ENCODE measurements around the gene POU3F1.

Gene POU3F1

DNA sequence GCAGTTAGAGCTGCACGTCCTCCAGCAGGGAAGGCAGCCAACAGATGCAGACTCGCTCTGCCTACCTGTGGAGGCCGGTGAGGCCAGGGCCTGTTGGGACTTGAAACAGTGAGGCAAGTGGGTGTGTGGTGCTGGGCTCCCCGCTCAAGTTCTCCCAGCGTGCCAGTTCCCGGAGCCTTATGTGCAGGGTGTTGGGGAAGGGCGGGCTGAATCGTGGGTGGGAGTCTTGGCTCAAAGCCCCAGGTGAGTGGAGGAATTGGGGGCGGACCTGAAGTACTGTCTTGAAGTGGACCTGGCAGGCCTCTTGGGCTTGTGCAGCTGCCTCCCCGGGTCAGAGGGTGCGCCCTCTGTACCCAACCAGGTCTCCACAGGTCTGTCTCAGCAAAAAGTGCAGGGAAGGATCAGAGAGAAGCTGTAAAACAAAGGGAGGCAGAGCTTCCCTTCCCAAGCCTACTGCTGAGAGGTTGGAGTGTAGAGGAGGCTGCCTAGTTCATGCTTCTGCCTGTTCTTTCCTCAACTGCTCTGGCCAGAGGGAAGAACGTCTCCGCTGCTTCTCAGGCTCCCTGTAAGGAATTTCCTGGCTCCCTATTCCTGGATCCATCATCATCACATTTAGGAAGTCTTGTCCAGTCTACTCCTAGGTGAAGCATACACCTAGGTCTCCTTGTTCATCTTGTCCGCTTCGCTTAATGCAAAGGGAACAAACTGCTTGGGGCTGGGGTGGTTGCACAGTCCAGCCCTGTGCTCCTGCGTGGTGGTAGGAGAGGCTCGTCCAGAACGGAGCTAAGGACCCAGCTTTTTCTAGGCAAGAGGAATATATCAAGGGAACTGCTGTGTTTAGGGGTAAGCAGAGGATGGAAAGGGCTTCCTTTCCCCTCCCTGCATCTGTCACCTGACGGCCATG lies 19.1 kb downstream of the POU3F1 start:
- DNase-seq, result no peak

DNA sequence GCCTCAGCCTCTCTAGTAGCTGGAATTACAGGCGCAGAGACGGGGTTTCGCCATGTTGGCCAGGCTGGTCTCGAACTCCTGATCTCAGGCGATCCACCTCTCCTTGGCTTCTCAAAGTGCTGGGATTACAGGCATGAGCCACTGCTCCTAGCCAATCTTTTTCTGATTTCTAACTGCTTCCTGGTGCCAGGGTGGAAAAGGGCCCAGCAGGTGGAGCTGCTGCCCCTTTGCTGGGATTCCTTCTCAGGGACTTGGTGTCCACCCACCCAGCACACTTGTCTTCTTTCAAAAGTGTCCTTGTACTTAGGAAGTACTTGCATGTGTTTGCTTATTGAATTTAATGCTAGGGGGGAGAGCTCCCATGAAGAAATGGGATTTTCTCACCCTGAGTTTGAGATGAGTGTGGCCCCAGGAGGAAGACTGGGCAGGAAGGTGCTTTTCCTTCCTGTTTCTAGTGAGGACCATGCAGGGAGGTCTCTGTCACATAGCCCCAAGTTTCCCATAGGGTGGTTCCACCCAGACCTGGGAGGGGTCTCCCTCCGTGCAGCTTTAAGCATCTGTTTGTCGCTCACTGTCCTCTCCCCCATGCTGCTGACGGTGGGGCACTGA lies 19.9 kb downstream of the POU3F1 start:
- DNase-seq, result no peak

DNA sequence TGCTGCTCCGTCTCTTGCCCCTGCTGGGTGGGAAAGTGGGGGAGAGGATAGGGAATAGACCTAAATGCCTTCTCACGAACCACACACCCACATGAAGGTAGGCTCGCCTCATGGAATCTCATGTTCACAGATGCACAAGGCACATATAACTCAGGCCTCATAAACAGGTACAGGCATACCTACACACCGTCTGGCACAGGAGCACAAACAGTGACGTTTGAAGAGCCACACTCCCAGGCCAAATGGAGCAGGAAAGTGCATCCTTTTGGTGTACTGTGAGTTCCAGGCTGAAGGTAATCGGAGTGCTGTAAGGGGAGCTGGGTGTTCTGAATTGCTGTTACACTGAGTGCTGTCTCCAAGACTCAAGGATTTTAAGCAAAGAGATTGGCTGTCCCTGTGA lies 20.9 kb downstream of the POU3F1 start:
- no peak for DNase-seq

DNA sequence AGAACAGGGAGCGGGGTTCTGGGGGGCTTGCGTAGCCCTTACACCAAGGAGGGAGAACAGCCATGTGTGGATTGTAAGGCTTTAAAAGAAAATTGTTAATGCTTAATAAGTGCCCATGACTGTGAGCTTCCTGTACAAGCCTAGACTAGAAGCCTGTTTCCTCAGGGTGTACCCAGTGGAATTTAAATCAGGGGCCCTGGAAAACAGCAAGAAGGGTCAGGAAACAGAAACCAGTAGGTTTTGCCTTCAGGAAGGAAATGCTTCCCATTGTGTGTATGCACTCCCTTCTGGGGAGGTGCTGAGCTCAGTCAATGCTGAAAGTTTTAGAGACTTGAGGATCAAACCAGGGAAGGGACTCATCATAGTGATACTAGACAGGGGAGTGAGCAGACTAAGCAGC lies 21.4 kb downstream of the POU3F1 start:
- DNase-seq, result no peak

DNA sequence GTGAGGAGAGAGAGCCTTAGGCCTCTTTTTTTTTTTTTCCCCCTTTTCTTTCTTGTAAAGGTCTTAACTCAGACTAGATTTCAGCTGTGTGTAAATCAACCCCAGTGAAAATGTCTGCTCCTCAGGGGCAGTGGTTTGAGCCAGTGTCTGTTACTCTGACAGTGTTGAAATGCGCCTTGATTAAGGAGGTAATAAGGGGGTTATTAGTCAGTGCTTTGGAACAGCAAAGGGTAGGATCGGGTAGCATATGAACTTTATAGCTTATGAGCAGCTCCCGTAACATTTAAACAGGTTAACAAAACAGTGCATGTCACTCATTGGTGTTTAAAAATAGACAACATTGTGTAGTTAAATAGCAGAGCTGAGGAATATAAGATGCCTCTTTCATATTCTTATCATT lies 23.8 kb downstream of the POU3F1 start:
- DNase-seq, result no peak

DNA sequence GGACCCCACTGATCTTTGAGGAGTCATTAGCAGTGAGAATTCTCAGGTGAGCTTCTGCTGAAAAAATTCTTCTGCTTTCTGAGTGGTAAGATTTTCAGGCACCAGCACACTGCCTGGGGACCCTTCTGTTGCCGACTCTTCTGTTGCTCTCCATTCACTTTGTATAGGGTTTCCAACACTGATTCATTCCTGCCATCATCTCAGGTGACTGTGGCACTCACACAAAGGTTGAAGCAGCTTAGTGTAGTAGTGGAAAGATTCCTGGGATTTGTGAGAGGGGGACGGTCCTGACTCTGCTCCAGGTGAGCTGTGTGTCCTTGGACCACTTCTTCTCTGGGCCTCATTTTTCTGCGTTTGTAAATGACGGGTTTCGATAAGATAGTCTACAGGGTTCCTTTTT lies 24.6 kb downstream of the POU3F1 start:
- no peak for DNase-seq

DNA sequence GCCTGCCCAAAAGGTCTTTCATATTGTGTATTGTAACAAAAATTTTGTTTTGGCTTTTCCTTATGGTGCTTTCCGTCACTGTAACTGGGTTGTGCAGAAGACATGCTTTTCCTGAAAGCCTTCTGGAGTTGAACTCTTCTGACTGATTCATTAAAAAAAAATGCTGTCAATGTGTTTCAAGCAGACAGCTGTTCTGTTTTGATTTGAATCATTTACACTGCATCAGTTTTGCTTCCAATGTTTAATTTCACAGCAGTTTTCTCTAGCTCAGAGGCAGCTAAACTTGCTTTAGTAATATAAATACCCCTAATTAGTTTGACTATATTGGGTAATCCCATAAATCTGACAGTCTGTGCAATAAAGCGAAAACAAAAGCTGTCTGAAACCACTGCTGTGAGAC lies 26.2 kb downstream of the POU3F1 start:
- no peak for DNase-seq

DNA sequence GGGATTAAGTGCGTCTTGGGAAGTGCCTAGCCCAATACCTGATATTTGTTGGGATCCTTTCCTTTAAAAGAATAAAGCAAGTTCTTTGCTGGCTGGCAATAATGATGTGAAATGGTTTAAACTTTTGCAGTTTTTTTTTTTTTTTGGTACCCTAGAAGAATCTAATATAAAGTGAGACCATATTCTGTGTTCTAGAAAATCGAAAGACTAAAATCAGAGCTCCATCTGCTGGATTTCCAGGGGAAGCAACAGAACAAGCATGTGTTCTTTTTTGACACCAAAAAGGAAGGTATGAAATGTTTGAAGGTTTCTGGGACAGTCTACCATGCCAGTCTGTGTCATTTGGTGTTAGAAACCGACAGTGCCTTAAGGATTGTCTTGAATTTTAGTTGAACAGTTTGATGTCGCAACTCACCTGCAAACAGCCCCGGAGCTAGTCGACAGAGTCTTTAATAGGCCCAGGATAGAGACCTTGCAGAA lies 27.7 kb downstream of the POU3F1 start:
- no peak for DNase-seq

DNA sequence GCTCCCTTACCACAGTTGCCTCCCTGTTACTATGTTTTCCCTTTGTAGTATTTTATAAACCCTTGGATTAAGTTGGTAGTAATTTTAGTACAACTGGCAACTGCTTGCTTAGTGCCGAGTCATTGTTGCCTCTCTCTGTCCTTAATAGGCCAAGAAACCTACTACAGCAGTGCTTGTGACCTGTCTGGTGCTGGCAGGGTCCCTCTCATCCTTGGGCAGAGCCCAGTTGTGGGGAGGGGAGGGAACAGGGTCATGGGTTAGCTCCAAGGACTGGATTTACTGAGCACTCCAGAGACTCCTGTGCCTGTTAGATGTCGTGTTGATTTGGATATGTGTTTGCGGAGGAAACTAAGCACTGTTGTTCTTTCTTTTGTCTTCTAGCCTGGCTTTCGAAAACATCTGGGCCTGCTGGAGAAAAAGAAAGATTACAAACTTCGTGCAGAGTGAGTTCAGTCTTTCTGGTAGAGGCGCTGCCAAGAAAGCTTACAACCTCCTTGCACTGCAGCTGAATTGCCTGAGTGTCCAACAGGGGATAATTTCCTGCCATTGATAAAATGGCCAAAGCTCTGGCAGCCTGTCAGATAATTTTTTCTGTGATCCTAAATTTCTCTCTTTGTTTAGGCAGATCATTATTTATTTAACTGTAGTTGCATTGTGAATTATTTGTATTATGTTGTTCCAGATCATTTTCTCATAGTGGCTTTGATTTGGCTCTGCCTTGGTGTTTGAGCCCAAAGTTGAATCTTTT lies 30.4 kb downstream of the POU3F1 start:
- no peak for DNase-seq

DNA sequence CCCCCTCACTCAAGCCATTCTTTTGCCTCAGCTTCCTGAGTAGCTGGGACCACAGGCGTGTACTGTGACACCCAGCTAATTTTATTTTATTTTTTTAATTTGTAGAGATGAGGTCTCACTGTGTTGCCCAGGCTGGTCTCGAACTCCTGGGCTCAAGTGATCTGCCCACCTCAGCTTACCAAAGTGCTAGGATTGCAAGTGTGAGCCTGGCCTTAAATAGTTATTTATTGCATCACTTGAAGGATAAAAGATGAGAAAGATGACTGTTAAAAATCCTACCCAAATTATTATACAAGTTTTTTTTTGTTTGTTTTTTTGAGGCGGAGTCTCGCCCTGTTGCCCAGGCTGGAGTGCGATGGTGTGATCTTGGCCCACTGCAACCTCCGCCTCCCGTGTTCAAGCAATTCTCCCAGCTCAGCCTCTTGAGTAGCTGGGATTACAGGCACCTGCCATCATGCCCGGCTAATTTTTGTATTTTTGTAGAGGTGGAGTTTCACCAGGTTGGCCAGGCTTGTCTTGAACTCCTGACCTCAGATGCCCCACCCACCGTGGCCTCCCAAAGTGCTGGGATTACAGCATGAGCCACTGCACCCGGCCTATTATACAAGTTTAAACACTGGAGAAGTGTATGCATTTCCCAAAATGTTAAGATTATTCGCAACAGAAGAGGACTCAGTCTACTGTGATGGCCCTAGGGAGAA lies 31.7 kb downstream of the POU3F1 start:
- DNase-seq, result no peak

DNA sequence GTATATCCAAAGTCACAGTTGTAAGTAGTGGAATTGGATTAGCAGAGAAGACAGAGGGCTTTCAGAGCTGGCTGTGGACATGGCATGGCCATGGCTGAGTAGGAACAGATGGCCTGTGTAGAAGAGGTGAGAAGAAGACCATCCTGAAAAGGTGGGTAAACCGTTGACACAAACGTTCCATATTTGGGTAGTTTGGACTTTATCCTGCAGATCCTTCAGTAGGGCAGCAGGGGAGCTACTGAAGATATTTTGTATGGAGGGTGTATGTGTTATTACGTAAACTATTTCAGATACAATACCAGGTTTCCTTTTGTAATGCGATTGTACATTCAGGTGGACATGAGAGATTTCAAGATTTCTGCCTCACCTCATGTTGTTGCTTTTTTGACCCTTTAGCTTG lies 32.4 kb downstream of the POU3F1 start:
- DNase-seq, result no peak

DNA sequence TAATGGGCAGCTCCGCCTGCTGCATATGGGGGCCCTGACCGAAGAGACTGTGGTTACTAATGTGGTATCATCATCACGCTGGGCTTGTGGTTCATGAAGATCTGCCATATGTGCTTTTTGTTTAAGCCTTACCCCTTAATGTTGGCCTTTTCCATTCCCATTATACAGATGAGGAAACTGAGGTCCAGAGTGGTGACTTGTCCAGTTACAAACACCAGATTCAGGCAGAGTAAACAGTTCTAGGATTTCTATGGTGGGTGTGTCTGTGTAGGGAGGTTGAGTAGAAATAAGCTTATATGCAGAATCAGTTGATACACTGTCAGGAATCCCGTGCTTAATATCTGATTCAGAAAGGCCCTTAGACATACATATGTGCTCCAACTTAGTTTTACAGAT lies 33.4 kb downstream of the POU3F1 start:
- no peak for DNase-seq

DNA sequence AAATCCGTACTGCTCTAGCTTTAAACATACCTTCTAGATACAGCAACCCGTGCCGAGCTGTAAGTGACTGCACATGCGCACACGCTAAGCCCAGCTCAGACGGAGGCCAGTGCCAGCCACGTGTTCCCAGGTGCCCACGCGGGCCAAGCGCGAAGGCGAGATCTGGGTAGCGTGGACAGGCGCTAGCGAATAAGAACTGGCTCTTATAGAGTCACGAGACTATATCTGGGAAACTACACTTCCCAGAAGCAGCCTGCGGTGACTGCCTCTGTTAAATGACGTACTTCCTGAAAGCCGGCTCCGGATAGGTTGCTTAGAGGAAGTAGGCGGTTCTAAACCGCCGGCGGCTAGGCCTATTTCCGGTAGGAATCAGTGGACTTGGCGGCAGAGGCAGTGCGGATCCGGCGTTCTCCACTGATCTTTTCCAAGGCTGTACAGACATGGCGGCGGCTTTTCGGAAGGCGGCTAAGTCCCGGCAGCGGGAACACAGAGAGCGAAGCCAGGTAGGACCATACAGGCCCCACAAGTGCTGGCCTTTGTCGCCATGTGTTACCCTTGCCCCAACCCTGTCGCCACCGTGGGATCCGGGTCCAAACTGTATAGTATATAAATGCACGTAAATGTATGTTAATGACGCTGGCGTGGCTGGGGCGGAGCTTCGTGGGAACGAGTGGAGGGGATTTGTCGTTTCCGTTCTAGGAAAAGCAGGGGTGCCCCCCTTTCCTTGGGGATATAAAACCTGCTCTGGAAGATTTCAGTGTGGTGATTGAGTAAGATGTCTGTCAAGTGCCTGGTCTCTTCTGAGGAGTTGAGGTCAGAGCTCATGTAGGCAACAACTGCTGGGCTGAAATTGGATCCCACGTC lies 34.0 kb downstream of the POU3F1 start, which contains the start of gene UTP11:
Gene UTP11 (plus strand): TSS at position 372 of the 864 bp plus-strand sequence. CDS start 69 bp downstream, at position 441.
- DNase-seq, result peak; percentile 98

DNA sequence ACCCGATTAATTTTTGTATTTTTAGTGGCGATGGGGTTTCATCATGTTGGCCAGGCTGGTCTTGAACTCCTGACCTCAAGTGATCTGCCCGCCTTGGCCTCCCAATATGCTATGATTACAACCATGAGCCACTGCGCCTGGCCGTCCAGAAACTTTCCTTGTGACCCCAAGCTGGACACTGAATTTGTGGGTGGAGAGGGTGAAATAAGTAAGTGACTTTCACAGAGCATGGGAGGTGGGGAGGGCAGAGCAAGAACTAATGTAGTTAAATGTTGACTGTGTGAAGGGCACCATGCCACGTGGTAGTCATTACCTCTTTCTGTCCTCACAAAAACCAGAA lies 36.8 kb downstream of the POU3F1 start:
- DNase-seq, result no peak

DNA sequence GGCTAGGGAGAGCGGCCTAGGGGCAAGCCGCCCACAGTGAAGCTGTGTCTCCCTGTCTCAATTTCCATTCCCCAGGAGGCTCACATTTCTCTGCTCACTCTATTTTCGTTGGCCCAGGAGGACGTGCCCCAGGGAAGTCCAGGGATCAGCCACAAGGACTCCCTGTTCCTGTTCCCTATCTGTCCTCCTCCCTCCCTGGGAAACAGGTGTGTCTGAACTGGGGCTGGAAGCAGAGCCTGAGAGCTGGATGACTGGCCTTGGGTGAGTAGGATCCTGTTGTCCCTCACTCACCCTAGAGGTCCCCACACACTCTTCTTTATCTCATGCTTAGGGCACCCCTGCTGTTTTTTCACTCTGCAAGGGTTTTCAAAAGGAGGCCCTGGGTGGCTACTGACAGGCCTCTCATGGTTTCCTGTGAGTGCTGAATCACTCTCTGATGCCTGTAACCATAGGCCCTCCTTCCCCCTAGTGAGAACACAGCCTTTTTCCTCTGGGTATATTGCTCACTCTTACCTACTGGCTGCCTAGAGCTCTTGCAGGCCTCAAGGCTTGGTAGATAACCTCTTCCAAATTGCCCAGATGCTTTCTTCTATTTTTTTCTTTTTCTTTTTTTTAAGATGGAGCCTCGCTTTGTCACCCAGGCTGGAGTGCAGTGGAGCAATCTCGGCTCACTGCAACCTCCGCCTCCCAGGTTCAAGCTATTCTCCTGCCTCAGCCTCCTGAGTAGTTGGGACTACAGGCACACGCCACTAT lies 37.3 kb downstream of the POU3F1 start:
- no peak for DNase-seq

DNA sequence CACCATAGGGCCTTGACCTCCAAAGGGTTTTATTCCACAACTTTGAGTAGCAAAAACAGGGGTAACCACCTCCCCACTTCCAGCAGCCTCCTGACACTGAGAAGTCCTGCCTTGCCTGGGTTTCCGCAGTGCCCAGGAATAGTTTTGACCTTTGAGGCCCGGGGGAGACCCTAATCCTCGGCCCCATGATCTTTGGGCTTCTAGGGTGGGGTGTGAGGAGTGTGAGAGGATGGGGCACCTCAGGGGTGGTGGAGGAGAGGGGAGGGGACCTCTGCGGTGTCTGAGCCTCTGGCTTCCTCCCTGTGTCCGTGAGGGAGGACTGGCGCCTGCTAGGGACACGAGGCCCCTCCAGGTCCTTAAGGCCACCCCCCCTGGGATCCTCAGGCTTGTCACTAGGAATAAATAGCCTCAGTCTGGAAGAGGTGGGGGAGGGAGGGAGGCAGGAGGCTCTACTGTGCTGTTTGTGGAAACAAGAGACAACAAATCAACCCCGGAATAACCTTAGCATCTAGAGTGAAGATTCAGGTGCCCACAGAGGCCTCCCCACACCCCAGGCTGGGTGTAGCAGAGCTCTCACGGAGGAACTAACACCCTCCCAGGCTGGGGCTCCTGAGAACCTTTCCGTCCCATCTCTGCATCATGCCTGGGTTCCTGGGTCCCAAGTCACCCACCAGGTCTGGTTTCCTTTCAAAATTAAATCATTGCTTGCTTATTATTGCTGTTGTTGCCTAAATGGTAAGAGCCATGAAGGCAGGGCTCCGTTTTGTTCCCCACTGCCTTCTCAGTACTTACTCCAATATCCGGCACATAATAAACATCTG lies 40.4 kb downstream of the POU3F1 start:
- DNase-seq, result no peak

DNA sequence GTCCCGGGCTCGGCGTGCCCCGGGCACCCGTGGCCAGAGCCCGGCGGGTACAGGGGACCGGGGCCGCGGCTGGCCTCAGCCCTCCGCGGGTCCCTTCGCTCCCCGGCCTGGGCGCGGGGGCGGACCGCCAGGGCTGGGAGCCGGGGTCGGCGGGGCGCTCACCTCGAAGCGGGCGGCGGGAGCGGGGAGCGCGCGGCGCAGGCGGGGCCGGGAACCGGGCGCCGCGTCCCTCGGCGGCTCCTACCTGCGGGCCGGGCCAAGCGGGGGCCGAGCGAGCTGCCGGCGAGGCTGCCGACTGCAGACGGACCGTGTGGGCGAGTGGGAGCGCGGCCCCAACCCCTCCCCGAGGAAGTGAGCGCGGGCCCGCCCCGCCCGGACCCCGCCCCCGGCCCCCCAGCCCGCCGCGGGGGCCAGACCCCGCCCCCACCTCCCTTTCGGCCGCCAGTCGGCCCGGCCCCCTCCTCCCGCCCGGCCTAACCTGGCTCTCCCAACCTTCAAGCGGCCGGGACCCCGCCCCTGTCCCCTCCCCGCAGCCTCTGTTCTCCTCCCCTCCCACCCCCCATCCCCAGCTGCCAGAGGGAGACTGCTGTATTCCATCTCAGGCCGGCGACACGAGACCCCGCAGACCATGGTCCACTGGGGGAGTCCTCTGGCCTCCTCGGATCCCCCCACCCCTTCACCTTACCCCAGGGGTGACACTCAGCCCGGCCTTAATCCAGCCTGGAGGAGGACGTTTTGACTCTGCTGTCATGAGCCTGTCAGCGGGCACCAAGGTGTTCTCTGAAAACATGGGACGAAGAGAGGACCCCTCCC lies 41.2 kb downstream of the POU3F1 start, which contains the start of gene FHL3:
Gene FHL3 (minus strand): TSS at position 320 of the 813 bp plus-strand sequence. CDS start 6,102 bp downstream, outside the sequence.
- DNase-seq, result no peak

DNA sequence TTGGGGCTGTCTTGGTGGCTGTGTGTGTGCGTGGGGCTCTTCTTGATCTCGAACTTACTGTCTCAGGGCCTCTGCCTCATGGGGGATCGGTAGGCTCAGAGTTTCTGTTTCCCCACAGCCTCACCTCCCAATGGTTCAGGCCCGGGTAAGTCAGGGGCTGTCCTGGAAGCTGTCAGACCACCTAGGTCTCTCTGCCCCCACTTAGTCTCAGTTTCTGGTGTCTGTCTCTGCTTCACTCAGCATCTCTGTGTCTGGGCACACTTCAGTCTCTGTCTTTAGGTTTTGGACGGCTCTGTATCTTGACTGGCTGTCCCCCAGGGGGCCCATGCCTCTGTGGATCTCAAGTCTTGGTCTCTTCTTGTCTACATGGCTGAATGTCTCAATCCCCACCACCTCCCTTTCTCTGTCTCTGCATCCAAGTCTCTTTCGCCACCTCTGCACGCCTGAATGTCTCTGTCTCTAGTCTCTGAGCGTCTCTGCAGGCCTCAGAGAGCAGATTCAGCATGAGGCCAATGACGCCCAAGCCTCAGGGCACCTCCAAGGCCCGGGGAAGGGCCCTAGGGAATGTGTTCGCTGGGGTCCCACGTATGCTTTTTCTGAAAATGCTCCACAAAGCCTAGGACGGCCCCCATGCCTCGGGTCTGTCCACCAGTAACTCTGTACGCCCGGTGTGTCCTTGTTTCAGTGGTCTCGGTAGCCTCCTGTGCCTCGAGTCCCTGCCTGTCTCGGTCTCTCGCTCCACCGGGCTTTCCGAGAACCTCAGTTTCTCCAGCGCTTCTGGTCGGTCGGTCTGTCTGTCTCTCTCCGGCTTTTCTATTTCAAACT lies 42.1 kb downstream of the POU3F1 start:
- DNase-seq, result no peak

Data from NCI-H1417 treated with DMSO at 0.1 percent for 48 hours (cell line).